Panc1 (cell line): ENCODE results near the gene KRTAP3-1. TPM values are rescaled to one million over a fixed set of nuclear protein-coding genes. Genes with fewer than 3 reads are reported as not detected.

Source experiments
- ATAC-seq: fragments of 200-7000 bp; cut with Tn5 transposase; 2 replicates; pipeline ENCODE4 v1.9.1; 2020; ENCODE audit warnings: mild to moderate bottlenecking, moderate library complexity
- BruUV-seq: library from RNA; stranded (reverse); fragments of 400-500 nt; replicated peaks from 2 replicates; lab custom pipeline; 2021; lab: Mats Ljungman, UMichigan
- CTCF ChIA-PET: fragments of 300-600 bp; sonication (Branson Sonifier 250); formaldehyde crosslinking; loops from one replicate; lab custom pipeline; 2022; ENCODE audit warnings: antibody characterized with exemption; lab: Charles Lee
- POLR2A ChIA-PET: fragments of 300-600 bp; sonication (Branson Sonifier 250); formaldehyde crosslinking; loops from one replicate; lab custom pipeline; 2022; ENCODE audit warnings: antibody characterized with exemption; lab: Charles Lee
- DNase-seq: peaks from one replicate; pipeline ENCODE4 v3.0.0-alpha.2; 2010; ENCODE audit warnings: low read depth, low spot score
- H3K27ac ChIP-seq: 2 replicates; pipeline ENCODE4 v1.5.1; 2011; ENCODE audit warnings: mild to moderate bottlenecking, low read length, inconsistent platforms
- H3K27me3 ChIP-seq: fragments of 200-500 bp; sonication (Bioruptor generic); 2 replicates; pipeline ENCODE4 v1.6.0; 2014; ENCODE audit warnings: low read length, inconsistent platforms; ENCODE audit not compliant: control insufficient read depth, insufficient read depth
- H3K36me3 ChIP-seq: fragments of 200-500 bp; sonication (Bioruptor generic); 2 replicates; pipeline ENCODE4 v1.5.1; 2014; ENCODE audit warnings: inconsistent platforms, mild to moderate bottlenecking, low read length, moderate library complexity; ENCODE audit not compliant: control insufficient read depth, insufficient read depth
- H3K4me1 ChIP-seq: 2 replicates; pipeline ENCODE4 v1.5.1; 2011; ENCODE audit warnings: inconsistent platforms, mild to moderate bottlenecking, low read length, moderate library complexity; ENCODE audit not compliant: control insufficient read depth, insufficient read depth
- H3K4me3 ChIP-seq, 2 experiments: 2 replicates each; pipeline ENCODE4 v1.5.1; 2011 to 2012; ENCODE audit warnings: low read depth in 2 of 2, low read length in 2 of 2, mild to moderate bottlenecking in 2 of 2, inconsistent platforms in 1 of 2, moderate library complexity in 1 of 2
- H3K9me3 ChIP-seq: fragments of 200-500 bp; sonication (Bioruptor generic); 2 replicates; pipeline ENCODE4 v1.5.1; 2014; ENCODE audit warnings: low read depth, mild to moderate bottlenecking, inconsistent platforms, low read length, moderate library complexity; ENCODE audit not compliant: control insufficient read depth, insufficient read depth
- CTCF ChIP-seq: fragments of 450-650 bp; IDR thresholded peaks from 2 replicates; pipeline ENCODE4 v1.5.1; 2017; ENCODE audit warnings: mild to moderate bottlenecking
- POLR2AphosphoS5 ChIP-seq: IDR thresholded peaks from 2 replicates; pipeline ENCODE4 v1.6.1; 2012; ENCODE audit warnings: mild to moderate bottlenecking, low read depth, low read length, moderate library complexity
- REST ChIP-seq, 2 experiments: IDR thresholded peaks; 2 replicates each; pipeline ENCODE4 v1.6.1; 2011 to 2012; ENCODE audit warnings: low read depth in 2 of 2, control low read depth in 1 of 2, low read length in 1 of 2, mild to moderate bottlenecking in 1 of 2, moderate library complexity in 1 of 2; ENCODE audit not compliant: insufficient read depth in 1 of 2
- SIN3A ChIP-seq: IDR thresholded peaks from 2 replicates; pipeline ENCODE4 v1.6.1; 2012; ENCODE audit warnings: low read depth, mild to moderate bottlenecking, low read length, moderate library complexity, borderline replicate concordance; ENCODE audit not compliant: insufficient read depth
- TCF7L2 ChIP-seq: IDR thresholded peaks from 2 replicates; pipeline ENCODE4 v1.6.1; 2011; ENCODE audit warnings: mild to moderate bottlenecking, low read depth, low read length, inconsistent platforms
- in situ Hi-C: cut with HindIII; loops from 2 replicates; pipeline ENCODE4 v1.10.0; 2016; ENCODE audit warnings: low sequenced_read_pairs, low pct_unique_long_range_greater_than_20kb
- intact Hi-C: fragments of 100-400 bp; cut with micrococcal nuclease; formaldehyde crosslinking; loops from one replicate; pipeline ENCODE4 v1.10.0; 2022; ENCODE audit not compliant: unreplicated experiment
- total RNA-seq: library from RNA; stranded (reverse); gene quantifications from one replicate; pipeline ENCODE4 v1.2.1, GENCODE V29; 2021; ENCODE audit not compliant: unreplicated experiment

The KRTAP3-1 gene
- total RNA-seq, 1 experiment from 2014 or later = not detected

GRCh38 chr17:41009936-41010335 is 1.0 kb upstream of the KRTAP3-1 start:
- CTCF ChIA-PET = no interaction called here
- BruUV-seq = no TSS peak
- in situ Hi-C loops = no loop called here
- intact Hi-C loops = no loop called here
- no peaks in the 10 kb centered on the region for H3K36me3 ChIP-seq
- H3K9me3 ChIP-seq = no peaks in the 10 kb centered on the region
- POLR2A ChIA-PET = no interaction called here
- H3K27ac ChIP-seq = no peak overlapping the region
- H3K4me3 ChIP-seq = no peak overlapping the region
- ATAC-seq (no peak), DNase-seq (no peak)
- H3K27me3 ChIP-seq = no peaks in the 10 kb centered on the region; the same call in 1 of the 2 replicates
- TF ChIP-seq TCF7L2 = no peak
- TF ChIP-seq CTCF = no peak
- TF ChIP-seq POLR2AphosphoS5 = no peak
- TF ChIP-seq REST (IDR thresholded peaks at IDR 0.05; ENCODE audit: insufficient read depth in 1 of 2, low read depth in 2 of 2, low read length in 1 of 2) = no peak
- H3K4me1 ChIP-seq = no peaks in the 10 kb centered on the region

GRCh38 chr17:41009301-41009760 is 403 bp upstream of the KRTAP3-1 start:
- no peak overlapping the region for H3K4me3 ChIP-seq
- no peak for TF ChIP-seq REST (IDR thresholded peaks at IDR 0.05; ENCODE audit: insufficient read depth in 1 of 2, low read depth in 2 of 2, low read length in 1 of 2)
- TF ChIP-seq CTCF = no peak
- TF ChIP-seq SIN3A = no peak
- no peak for TF ChIP-seq POLR2AphosphoS5
- TF ChIP-seq TCF7L2 = no peak
- intact Hi-C loops = no loop called here
- ATAC-seq = no peak
- no peak overlapping the region for H3K27ac ChIP-seq
- no peaks in the 10 kb centered on the region for H3K9me3 ChIP-seq
- ChIA-PET POLR2A (no interaction called here), CTCF (no interaction called here)
- BruUV-seq = no TSS peak
- DNase-seq = no peak
- H3K36me3 ChIP-seq = no peaks in the 10 kb centered on the region
- H3K4me1 ChIP-seq = no peaks in the 10 kb centered on the region
- in situ Hi-C loops = no loop called here
- no peaks in the 10 kb centered on the region; the same call in 1 of the 2 replicates for H3K27me3 ChIP-seq
